Measurements from ENCODE around the gene B3GNT2.

B3GNT2 gene

DNA sequence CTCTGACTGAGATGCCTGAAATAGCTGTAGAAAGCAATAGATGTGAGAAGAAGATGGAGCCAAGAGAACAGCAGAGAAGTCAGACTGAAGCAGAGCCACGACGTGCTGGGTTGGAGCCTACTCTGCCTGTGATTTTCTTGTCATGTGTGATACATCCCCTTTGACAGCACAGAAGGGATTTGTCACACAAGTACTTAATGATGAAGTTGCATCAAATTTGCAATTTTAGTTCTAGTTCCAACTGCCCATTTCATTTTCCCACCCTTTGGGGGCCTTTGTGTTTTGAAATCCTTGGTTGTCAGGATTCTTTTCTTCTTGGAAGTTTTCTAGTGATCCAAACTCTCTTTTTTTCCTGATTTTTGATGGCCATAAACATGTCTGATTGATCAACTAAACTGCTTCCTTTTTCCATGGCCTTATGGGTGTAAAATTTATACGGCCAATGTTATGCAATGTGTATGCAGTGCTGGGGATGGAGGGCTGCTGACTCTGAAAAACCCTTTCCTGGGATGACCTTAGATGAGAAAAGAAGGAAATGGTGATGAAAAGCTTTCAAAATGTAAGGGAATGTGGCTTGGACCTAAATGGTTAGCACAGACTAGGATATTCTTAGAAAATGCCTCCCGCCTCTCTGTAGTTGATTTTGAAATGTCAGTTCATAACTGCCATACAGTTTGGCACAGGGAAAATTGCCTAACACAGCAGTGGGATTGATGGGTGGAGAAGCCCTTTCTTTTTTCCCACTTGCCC lies 9.6 kb upstream of the B3GNT2 start:
- Histone ChIP-seq H3K36me3 (ENCODE audit: control insufficient read depth in 1 of 2, insufficient read depth in 2 of 2, low read length in 2 of 2) (no peaks in the 10 kb centered on the region), H3K79me2 (ENCODE audit: control insufficient read depth, insufficient read depth, low read length, poor library complexity) (no peaks in the 10 kb centered on the region), H4K8ac (ENCODE audit: low read depth, low read length) (no peak overlapping the region), H3K27ac (ENCODE audit: low read depth, low read length) (no peak overlapping the region), H2BK12ac (ENCODE audit: low read length) (no peak overlapping the region), H2AFZ (ENCODE audit: insufficient read depth, low read length, poor library complexity) (no peak overlapping the region), H3K4me2 (ENCODE audit: low read length) (no peak overlapping the region), H2BK5ac (ENCODE audit: low read depth, low read length, poor library complexity) (no peak overlapping the region), H3K9ac (ENCODE audit: low read length) (no peak overlapping the region), H2BK120ac (ENCODE audit: insufficient read depth, low read length, poor library complexity) (no peak overlapping the region), H3K79me1 (ENCODE audit: low read length) (no peaks in the 10 kb centered on the region), H3K18ac (ENCODE audit: low read length) (no peak overlapping the region), H3K14ac (ENCODE audit: low read length) (no peak overlapping the region), H3K9me3 (ENCODE audit: insufficient read depth, low read depth, low read length) (no peaks in the 10 kb centered on the region), H3K23ac (ENCODE audit: low read length) (no peak overlapping the region), H3K4me3 (ENCODE audit: low read depth, low read length) (no peak overlapping the region), H3K4me1 (ENCODE audit: control insufficient read depth in 1 of 2, insufficient read depth in 2 of 2, low read length in 2 of 2) (no peaks in the 10 kb centered on the region), H2AK5ac (ENCODE audit: low read length) (no peak overlapping the region), H3K4ac (ENCODE audit: low read depth, low read length) (no peak overlapping the region), H4K12ac (ENCODE audit: low read depth, low read length) (no peak overlapping the region), H3K27me3 (ENCODE audit: insufficient read depth, low read length) (no peaks in the 10 kb centered on the region), H4K91ac (ENCODE audit: low read depth, low read length) (no peak overlapping the region)
- no peak for DNase-seq
- WGBS (ENCODE audit: extremely low coverage, insufficient coverage, insufficient read length) = no CpG with 5 or more reads among the region's 4 CpGs

DNA sequence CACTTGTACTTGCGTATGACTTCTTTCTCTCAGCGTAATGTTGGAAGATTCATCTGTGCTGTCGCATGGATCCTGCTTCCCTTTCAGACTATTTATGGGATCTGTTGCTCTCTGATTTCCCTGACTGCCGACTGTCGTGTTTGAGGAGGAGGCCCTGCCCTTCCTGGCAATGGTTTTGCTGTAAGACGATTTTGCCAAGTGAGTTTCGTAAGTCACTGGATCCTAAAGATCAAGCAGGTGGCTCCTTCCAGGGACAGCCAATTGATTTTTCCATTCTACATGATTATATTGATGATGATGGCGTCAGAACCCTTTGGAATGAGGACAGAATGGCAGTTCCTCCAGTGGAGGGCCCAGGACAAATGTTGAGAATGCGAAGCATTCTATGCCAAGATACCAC lies 8.7 kb upstream of the B3GNT2 start:
- no peak overlapping the region for H3K9ac ChIP-seq (ENCODE audit: low read length)
- no peaks in the 10 kb centered on the region for H3K4me1 ChIP-seq (ENCODE audit: control insufficient read depth in 1 of 2, insufficient read depth in 2 of 2, low read length in 2 of 2)
- no peak overlapping the region for H3K14ac ChIP-seq (ENCODE audit: low read length)
- no peak overlapping the region for H3K4me2 ChIP-seq (ENCODE audit: low read length)
- H2BK12ac ChIP-seq (ENCODE audit: low read length) = no peak overlapping the region
- no peak overlapping the region for H2AFZ ChIP-seq (ENCODE audit: insufficient read depth, low read length, poor library complexity)
- H3K79me2 ChIP-seq (ENCODE audit: control insufficient read depth, insufficient read depth, low read length, poor library complexity) = no peaks in the 10 kb centered on the region
- no peaks in the 10 kb centered on the region for H3K27me3 ChIP-seq (ENCODE audit: insufficient read depth, low read length)
- H3K27ac ChIP-seq (ENCODE audit: low read depth, low read length) = no peak overlapping the region
- H4K8ac ChIP-seq (ENCODE audit: low read depth, low read length) = no peak overlapping the region
- H3K36me3 ChIP-seq (ENCODE audit: control insufficient read depth in 1 of 2, insufficient read depth in 2 of 2, low read length in 2 of 2) = no peaks in the 10 kb centered on the region
- no peaks in the 10 kb centered on the region for H3K79me1 ChIP-seq (ENCODE audit: low read length)
- H2BK5ac ChIP-seq (ENCODE audit: low read depth, low read length, poor library complexity) = no peak overlapping the region
- WGBS (ENCODE audit: extremely low coverage, insufficient coverage, insufficient read length) = no CpG with 5 or more reads among the region's 9 CpGs
- no peak overlapping the region for H4K12ac ChIP-seq (ENCODE audit: low read depth, low read length)
- H3K9me3 ChIP-seq (ENCODE audit: insufficient read depth, low read depth, low read length) = no peaks in the 10 kb centered on the region
- DNase-seq = no peak
- H3K4me3 ChIP-seq (ENCODE audit: low read depth, low read length) = no peak overlapping the region
- no peak overlapping the region for H4K91ac ChIP-seq (ENCODE audit: low read depth, low read length)
- no peak overlapping the region for H3K4ac ChIP-seq (ENCODE audit: low read depth, low read length)
- no peak overlapping the region for H2BK120ac ChIP-seq (ENCODE audit: insufficient read depth, low read length, poor library complexity)
- no peak overlapping the region for H3K23ac ChIP-seq (ENCODE audit: low read length)
- H3K18ac ChIP-seq (ENCODE audit: low read length) = no peak overlapping the region
- H2AK5ac ChIP-seq (ENCODE audit: low read length) = no peak overlapping the region

GRCh38 chr2:62188416-62188815 lies 7.5 kb upstream of the B3GNT2 start:
- Histone ChIP-seq H3K4ac (ENCODE audit: low read depth, low read length) (no peak overlapping the region), H2AFZ (ENCODE audit: insufficient read depth, low read length, poor library complexity) (no peak overlapping the region), H3K9ac (ENCODE audit: low read length) (no peak overlapping the region), H3K79me2 (ENCODE audit: control insufficient read depth, insufficient read depth, low read length, poor library complexity) (no peaks in the 10 kb centered on the region), H2BK120ac (ENCODE audit: insufficient read depth, low read length, poor library complexity) (no peak overlapping the region), H3K4me3 (ENCODE audit: low read depth, low read length) (no peak overlapping the region), H4K8ac (ENCODE audit: low read depth, low read length) (no peak overlapping the region), H2AK5ac (ENCODE audit: low read length) (no peak overlapping the region), H3K23ac (ENCODE audit: low read length) (no peak overlapping the region), H3K27me3 (ENCODE audit: insufficient read depth, low read length) (no peaks in the 10 kb centered on the region), H4K12ac (ENCODE audit: low read depth, low read length) (no peak overlapping the region), H3K36me3 (ENCODE audit: control insufficient read depth in 1 of 2, insufficient read depth in 2 of 2, low read length in 2 of 2) (no peaks in the 10 kb centered on the region), H3K4me1 (ENCODE audit: control insufficient read depth in 1 of 2, insufficient read depth in 2 of 2, low read length in 2 of 2) (no peaks in the 10 kb centered on the region), H2BK5ac (ENCODE audit: low read depth, low read length, poor library complexity) (no peak overlapping the region), H3K27ac (ENCODE audit: low read depth, low read length) (no peak overlapping the region), H3K14ac (ENCODE audit: low read length) (no peak overlapping the region), H3K79me1 (ENCODE audit: low read length) (no peaks in the 10 kb centered on the region), H3K4me2 (ENCODE audit: low read length) (no peak overlapping the region), H3K9me3 (ENCODE audit: insufficient read depth, low read depth, low read length) (no peaks in the 10 kb centered on the region), H3K18ac (ENCODE audit: low read length) (no peak overlapping the region), H4K91ac (ENCODE audit: low read depth, low read length) (no peak overlapping the region), H2BK12ac (ENCODE audit: low read length) (no peak overlapping the region)
- no peak for DNase-seq
- WGBS (ENCODE audit: extremely low coverage, insufficient coverage, insufficient read length) = no CpG with 5 or more reads among the region's 3 CpGs

DNA sequence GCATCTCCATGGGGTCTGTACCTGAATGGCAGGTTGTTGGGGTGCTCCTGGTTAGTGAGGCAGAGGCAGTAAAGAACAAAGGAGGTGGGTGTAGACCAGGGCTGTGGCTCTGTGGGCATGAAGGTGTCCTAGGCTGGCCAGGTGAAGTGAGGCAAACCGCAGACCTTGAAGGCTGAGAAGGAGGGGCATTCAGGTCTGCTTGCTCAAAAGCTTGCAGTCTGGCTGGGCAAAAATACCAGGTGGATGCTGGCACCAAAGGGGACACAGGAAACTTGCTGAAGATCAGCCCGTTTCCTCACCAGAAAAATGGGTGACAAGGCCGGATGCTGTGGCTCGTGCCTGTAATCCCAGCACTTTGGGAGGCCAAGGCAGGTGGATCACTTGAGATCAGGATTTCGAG lies 6.7 kb upstream of the B3GNT2 start:
- Histone ChIP-seq H3K27ac (ENCODE audit: low read depth, low read length) (no peak overlapping the region), H2BK12ac (ENCODE audit: low read length) (no peak overlapping the region), H3K9me3 (ENCODE audit: insufficient read depth, low read depth, low read length) (no peaks in the 10 kb centered on the region), H2AFZ (ENCODE audit: insufficient read depth, low read length, poor library complexity) (no peak overlapping the region), H2BK5ac (ENCODE audit: low read depth, low read length, poor library complexity) (no peak overlapping the region), H3K14ac (ENCODE audit: low read length) (no peak overlapping the region), H3K9ac (ENCODE audit: low read length) (no peak overlapping the region), H2BK120ac (ENCODE audit: insufficient read depth, low read length, poor library complexity) (no peak overlapping the region), H3K4me3 (ENCODE audit: low read depth, low read length) (no peak overlapping the region), H4K91ac (ENCODE audit: low read depth, low read length) (no peak overlapping the region), H4K12ac (ENCODE audit: low read depth, low read length) (no peak overlapping the region), H3K4me1 (ENCODE audit: control insufficient read depth in 1 of 2, insufficient read depth in 2 of 2, low read length in 2 of 2) (no peaks in the 10 kb centered on the region), H4K8ac (ENCODE audit: low read depth, low read length) (no peak overlapping the region), H3K4me2 (ENCODE audit: low read length) (no peak overlapping the region), H3K36me3 (ENCODE audit: control insufficient read depth in 1 of 2, insufficient read depth in 2 of 2, low read length in 2 of 2) (no peaks in the 10 kb centered on the region), H3K27me3 (ENCODE audit: insufficient read depth, low read length) (no peaks in the 10 kb centered on the region), H3K18ac (ENCODE audit: low read length) (no peak overlapping the region), H3K23ac (ENCODE audit: low read length) (no peak overlapping the region), H3K79me2 (ENCODE audit: control insufficient read depth, insufficient read depth, low read length, poor library complexity) (no peaks in the 10 kb centered on the region), H2AK5ac (ENCODE audit: low read length) (no peak overlapping the region), H3K79me1 (ENCODE audit: low read length) (no peaks in the 10 kb centered on the region), H3K4ac (ENCODE audit: low read depth, low read length) (no peak overlapping the region)
- WGBS (ENCODE audit: extremely low coverage, insufficient coverage, insufficient read length) = no CpG with 5 or more reads among the region's 5 CpGs
- DNase-seq = no peak
